Erythroblast (primary cell): ENCODE data around the gene RERE.

Source experiments
- GATA1 ChIP-seq: IDR thresholded peaks from 2 replicates; pipeline ENCODE4 v1.6.1; 2011; ENCODE audit warnings: low read depth, mild to moderate bottlenecking, control low read depth, low read length, moderate library complexity
- POLR2A ChIP-seq: IDR thresholded peaks from 2 replicates; pipeline ENCODE4 v1.6.1; 2011; ENCODE audit warnings: mild to moderate bottlenecking, low read length

DNA sequence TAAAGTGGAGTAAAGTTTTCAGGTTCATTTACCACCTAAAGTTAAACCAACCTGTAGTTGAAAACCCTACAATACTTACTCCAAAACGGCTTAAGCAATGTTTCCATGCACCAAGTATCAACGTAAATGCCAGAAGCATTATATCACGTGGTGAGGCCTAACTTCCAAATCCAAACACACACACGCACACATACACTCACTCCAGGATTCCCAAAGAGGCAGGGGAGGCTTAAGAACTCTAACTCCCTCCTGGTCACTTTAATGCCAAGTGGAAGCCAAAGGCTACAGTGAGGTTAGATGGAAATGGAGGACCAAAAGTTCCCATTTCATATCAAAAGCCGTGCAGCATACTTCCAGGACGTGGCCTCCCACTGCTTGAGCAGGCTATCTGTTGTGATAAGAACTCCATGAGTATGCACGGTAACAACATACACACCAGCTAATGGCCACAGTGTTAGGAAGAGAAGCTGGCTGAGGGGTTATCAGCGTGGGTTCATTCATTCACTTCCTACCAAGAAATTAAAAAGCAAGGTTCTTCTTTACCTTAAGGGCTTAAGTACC, 275.4 kb downstream of the RERE start:
- TF ChIP-seq POLR2A (no peak), GATA1 (no peak)
